Measurements from ENCODE around the gene BRCA2. TPM values are rescaled to one million over a fixed set of nuclear protein-coding genes. Genes with fewer than 3 reads are reported as not detected.

BRCA2 gene
- total RNA-seq, 1 experiment from 2014 or later: 29.8 TPM

DNA sequence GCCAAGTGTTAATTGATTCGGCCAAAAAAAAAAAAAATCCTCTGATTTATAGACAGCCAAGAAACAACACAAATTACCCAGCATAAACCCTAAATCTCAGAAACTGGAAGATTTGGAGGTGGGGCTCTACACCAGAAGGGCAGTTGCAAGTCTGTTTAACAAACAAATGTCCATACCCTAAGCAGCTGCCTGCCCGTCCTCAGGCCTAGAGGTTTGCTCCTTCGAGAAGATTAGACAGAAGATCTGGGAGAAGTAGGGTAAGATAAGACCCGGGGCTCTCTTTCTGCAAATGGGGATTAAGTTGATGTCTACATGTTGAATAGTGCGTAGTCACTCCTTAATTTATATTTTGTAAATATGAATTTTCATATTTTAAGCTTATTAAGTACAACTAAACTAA, 116.1 kb downstream of the BRCA2 start:
- no peaks in the 10 kb centered on the region for H3K36me3 Mint-ChIP-seq (ENCODE audit: insufficient read depth, unreplicated experiment)
- Histone ChIP-seq H3K4me1 (peaks cover 20% of the 10 kb centered on the region), H3K9me3 (no peaks in the 10 kb centered on the region), H3K4me3 (ENCODE audit: low read depth, low read length) (no peak overlapping the region), H3K36me3 (ENCODE audit: control insufficient read depth, insufficient read depth, low read length) (no peaks in the 10 kb centered on the region), H3K27me3 (replicated peaks; ENCODE audit: control insufficient read depth, insufficient read depth, low read length) (no peaks in the 10 kb centered on the region)
- no peaks in the 10 kb centered on the region for H3K9me3 Mint-ChIP-seq (ENCODE audit: unreplicated experiment)
- DNase-seq: no peak
- ChIA-PET POLR2A (no interaction called here), CTCF (interaction anchor here (0.7 kb wide), 1 partner anchor 39 kb away, joined by 3 read pairs; no protein-coding TSS in a partner anchor)
- no peak overlapping the region for H3K27ac Mint-ChIP-seq (ENCODE audit: unreplicated experiment)
- H3K27me3 Mint-ChIP-seq (ENCODE audit: insufficient read depth, unreplicated experiment): no peaks in the 10 kb centered on the region
- no TSS peak for BruUV-seq (replicated peaks)
- intact Hi-C loops (cut with micrococcal nuclease; ENCODE audit: unreplicated experiment): no loop called here
- no peak overlapping the region for H3K4me3 Mint-ChIP-seq (ENCODE audit: unreplicated experiment)
- peaks cover 6% of the 10 kb centered on the region for H3K4me1 Mint-ChIP-seq (ENCODE audit: low read depth, unreplicated experiment)
- TF ChIP-seq CTCF (IDR thresholded peaks at IDR 0.05; ENCODE audit: insufficient read depth in 1 of 2, low read depth in 1 of 2, low read length in 1 of 2, severe bottlenecking in 1 of 2, unreplicated experiment in 1 of 2): no peak

DNA sequence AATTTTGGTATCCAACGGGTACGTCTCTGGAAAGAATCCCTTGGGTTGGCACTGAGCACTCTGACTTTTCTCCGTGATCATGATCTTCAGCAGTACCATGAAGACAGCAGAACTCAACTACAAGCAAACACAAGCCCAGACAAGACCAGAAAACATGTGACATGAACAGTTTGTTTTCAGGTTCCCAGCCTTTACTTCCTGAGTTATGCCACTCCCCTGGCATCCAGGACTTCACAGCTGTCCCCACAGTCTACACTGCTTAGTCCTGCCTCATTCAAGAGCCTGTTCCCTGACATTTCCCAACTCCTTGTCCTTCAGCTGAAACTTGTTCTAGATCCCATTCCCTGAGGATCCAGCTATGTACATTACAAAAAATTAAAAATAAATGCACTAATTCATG, 117.5 kb downstream of the BRCA2 start:
- no peak for DNase-seq
- ChIA-PET CTCF (no interaction called here), POLR2A (no interaction called here)
- TF ChIP-seq CTCF (IDR thresholded peaks at IDR 0.05; ENCODE audit: insufficient read depth in 1 of 2, low read depth in 1 of 2, low read length in 1 of 2, severe bottlenecking in 1 of 2, unreplicated experiment in 1 of 2): no peak
- no TSS peak for BruUV-seq (replicated peaks)
- H3K27ac Mint-ChIP-seq (ENCODE audit: unreplicated experiment): no peak overlapping the region
- H3K4me1 Mint-ChIP-seq (ENCODE audit: low read depth, unreplicated experiment): no peaks in the 10 kb centered on the region
- Histone ChIP-seq H3K9me3 (no peaks in the 10 kb centered on the region), H3K4me1 (peaks cover 16% of the 10 kb centered on the region), H3K36me3 (ENCODE audit: control insufficient read depth, insufficient read depth, low read length) (no peaks in the 10 kb centered on the region), H3K4me3 (ENCODE audit: low read depth, low read length) (no peak overlapping the region), H3K27me3 (replicated peaks; ENCODE audit: control insufficient read depth, insufficient read depth, low read length) (no peaks in the 10 kb centered on the region)
- no peak overlapping the region for H3K4me3 Mint-ChIP-seq (ENCODE audit: unreplicated experiment)
- no peaks in the 10 kb centered on the region for H3K36me3 Mint-ChIP-seq (ENCODE audit: insufficient read depth, unreplicated experiment)
- H3K27me3 Mint-ChIP-seq (ENCODE audit: insufficient read depth, unreplicated experiment): no peaks in the 10 kb centered on the region
- no peaks in the 10 kb centered on the region for H3K9me3 Mint-ChIP-seq (ENCODE audit: unreplicated experiment)
- intact Hi-C loops (cut with micrococcal nuclease; ENCODE audit: unreplicated experiment): no loop called here

GRCh38 chr13:32438871-32439270, 123.6 kb downstream of the BRCA2 start:
- TF ChIP-seq CTCF (IDR thresholded peaks at IDR 0.05; ENCODE audit: insufficient read depth in 1 of 2, low read depth in 1 of 2, low read length in 1 of 2, severe bottlenecking in 1 of 2, unreplicated experiment in 1 of 2): no peak
- intact Hi-C loops (cut with micrococcal nuclease; ENCODE audit: unreplicated experiment): no loop called here
- H3K36me3 Mint-ChIP-seq (ENCODE audit: insufficient read depth, unreplicated experiment): peaks cover 20% of the 10 kb centered on the region
- Histone ChIP-seq H3K9me3 (no peaks in the 10 kb centered on the region), H3K27me3 (replicated peaks; ENCODE audit: control insufficient read depth, insufficient read depth, low read length) (no peaks in the 10 kb centered on the region), H3K4me1 (peaks cover 21% of the 10 kb centered on the region), H3K36me3 (ENCODE audit: control insufficient read depth, insufficient read depth, low read length) (no peaks in the 10 kb centered on the region), H3K4me3 (ENCODE audit: low read depth, low read length) (no peak overlapping the region)
- H3K4me1 Mint-ChIP-seq (ENCODE audit: low read depth, unreplicated experiment): peaks cover 22% of the 10 kb centered on the region
- BruUV-seq (replicated peaks): no TSS peak
- H3K4me3 Mint-ChIP-seq (ENCODE audit: unreplicated experiment): peak overlapping the region; percentile 19
- CTCF ChIA-PET: interaction anchor here (2.0 kb wide), 1 partner anchor 10 kb away, joined by 14 read pairs; the partner anchor contains the start of gene N4BP2L1
- DNase-seq: peak in 1 of 2 experiments; percentile 29
- H3K27ac Mint-ChIP-seq (ENCODE audit: unreplicated experiment): peak overlapping the region; percentile 48
- no peaks in the 10 kb centered on the region for H3K9me3 Mint-ChIP-seq (ENCODE audit: unreplicated experiment)
- POLR2A ChIA-PET: interaction anchor here (0.5 to 1.5 kb wide), 3 partner anchors 9 to 123 kb away, joined by 3 to 6 read pairs (median 4); partner anchors contain the start of genes BRCA2 and N4BP2L1
- no peaks in the 10 kb centered on the region for H3K27me3 Mint-ChIP-seq (ENCODE audit: insufficient read depth, unreplicated experiment)
